A673 (cell line): ENCODE data around the gene MORN5. TPM values are rescaled to one million over a fixed set of nuclear protein-coding genes. Genes with fewer than 3 reads are reported as not detected.

ENCODE experiments used
- BruUV-seq: library from RNA; stranded (reverse); fragments of 400-500 nt; replicated peaks from 2 replicates; lab custom pipeline; 2021; lab: Mats Ljungman, UMichigan
- CTCF ChIA-PET: fragments of 300-600 bp; sonication (Branson Sonifier 250); formaldehyde crosslinking; loops from one replicate; lab custom pipeline; 2022; ENCODE audit warnings: antibody characterized with exemption; lab: Charles Lee
- POLR2A ChIA-PET: fragments of 300-600 bp; sonication (Branson Sonifier 250); formaldehyde crosslinking; loops from one replicate; lab custom pipeline; 2022; ENCODE audit warnings: antibody characterized with exemption; ENCODE audit not compliant: low non-redundant PET; lab: Charles Lee
- DNase-seq: peaks from one replicate; pipeline ENCODE4 v3.0.0-alpha.2; 2015; ENCODE audit warnings: low spot score
- H3K27ac ChIP-seq: fragments of 200-600 bp; sonication (generic); 2 replicates; pipeline ENCODE4 v1.5.1; 2016; ENCODE audit warnings: mixed run types, low read depth, mild to moderate bottlenecking, mixed read lengths, antibody characterized with exemption, low read length; ENCODE audit not compliant: poor library complexity, severe bottlenecking
- H3K27me3 ChIP-seq: fragments of 200-600 bp; sonication (generic); replicated peaks from 2 replicates; pipeline ENCODE4 v1.6.1; 2017; ENCODE audit warnings: mixed run types, low read depth, mild to moderate bottlenecking, mixed read lengths, antibody characterized with exemption, low read length; ENCODE audit not compliant: insufficient read depth, poor library complexity
- H3K36me3 ChIP-seq: fragments of 200-600 bp; sonication (generic); 2 replicates; pipeline ENCODE4 v1.6.1; 2016; ENCODE audit warnings: mixed run types, mild to moderate bottlenecking, mixed read lengths, antibody characterized with exemption, low read length; ENCODE audit not compliant: insufficient read depth, poor library complexity, severe bottlenecking
- H3K4me1 ChIP-seq: fragments of 200-600 bp; sonication (generic); 2 replicates; pipeline ENCODE4 v1.6.1; 2017; ENCODE audit warnings: mixed run types, mild to moderate bottlenecking, mixed read lengths, antibody characterized with exemption, low read length; ENCODE audit not compliant: insufficient read depth, poor library complexity, severe bottlenecking
- H3K4me3 ChIP-seq: fragments of 200-600 bp; sonication (generic); 2 replicates; pipeline ENCODE4 v1.5.1; 2016; ENCODE audit warnings: low read depth, mixed run types, mild to moderate bottlenecking, mixed read lengths, low read length; ENCODE audit not compliant: poor library complexity, severe bottlenecking
- H3K9me3 ChIP-seq: fragments of 200-600 bp; sonication (generic); 2 replicates; pipeline ENCODE4 v1.6.1; 2016; ENCODE audit warnings: mixed run types, low read depth, mild to moderate bottlenecking, mixed read lengths, antibody characterized with exemption, low read length; ENCODE audit not compliant: poor library complexity, severe bottlenecking
- EZH2 ChIP-seq: fragments of 200-600 bp; sonication (generic); IDR thresholded peaks from 2 replicates; pipeline ENCODE4 v1.6.1; 2017; ENCODE audit warnings: borderline replicate concordance, low read depth, mild to moderate bottlenecking, mixed read lengths, antibody characterized with exemption, low read length; ENCODE audit not compliant: poor library complexity, severe bottlenecking
- intact Hi-C: fragments of 100-400 bp; cut with micrococcal nuclease; formaldehyde crosslinking; loops from one replicate; pipeline ENCODE4 v1.10.0; 2022; ENCODE audit not compliant: unreplicated experiment
- total RNA-seq: library from RNA; stranded (reverse); gene quantifications from 2 replicates; pipeline ENCODE4 v1.2.3, GENCODE V29; 2021
- TF ChIP-seq, protein P1 (sequence below): fragments of 300-800, 200-600 bp; sonication (generic); conservative IDR thresholded peaks from 2 replicates; pipeline ENCODE4 v1.5.1; 2017; ENCODE audit warnings: low read depth, mild to moderate bottlenecking, antibody characterized with exemption, low read length, moderate library complexity, mixed read lengths

The MORN5 gene
- total RNA-seq, 1 experiment from 2014 or later = not detected

DNA sequence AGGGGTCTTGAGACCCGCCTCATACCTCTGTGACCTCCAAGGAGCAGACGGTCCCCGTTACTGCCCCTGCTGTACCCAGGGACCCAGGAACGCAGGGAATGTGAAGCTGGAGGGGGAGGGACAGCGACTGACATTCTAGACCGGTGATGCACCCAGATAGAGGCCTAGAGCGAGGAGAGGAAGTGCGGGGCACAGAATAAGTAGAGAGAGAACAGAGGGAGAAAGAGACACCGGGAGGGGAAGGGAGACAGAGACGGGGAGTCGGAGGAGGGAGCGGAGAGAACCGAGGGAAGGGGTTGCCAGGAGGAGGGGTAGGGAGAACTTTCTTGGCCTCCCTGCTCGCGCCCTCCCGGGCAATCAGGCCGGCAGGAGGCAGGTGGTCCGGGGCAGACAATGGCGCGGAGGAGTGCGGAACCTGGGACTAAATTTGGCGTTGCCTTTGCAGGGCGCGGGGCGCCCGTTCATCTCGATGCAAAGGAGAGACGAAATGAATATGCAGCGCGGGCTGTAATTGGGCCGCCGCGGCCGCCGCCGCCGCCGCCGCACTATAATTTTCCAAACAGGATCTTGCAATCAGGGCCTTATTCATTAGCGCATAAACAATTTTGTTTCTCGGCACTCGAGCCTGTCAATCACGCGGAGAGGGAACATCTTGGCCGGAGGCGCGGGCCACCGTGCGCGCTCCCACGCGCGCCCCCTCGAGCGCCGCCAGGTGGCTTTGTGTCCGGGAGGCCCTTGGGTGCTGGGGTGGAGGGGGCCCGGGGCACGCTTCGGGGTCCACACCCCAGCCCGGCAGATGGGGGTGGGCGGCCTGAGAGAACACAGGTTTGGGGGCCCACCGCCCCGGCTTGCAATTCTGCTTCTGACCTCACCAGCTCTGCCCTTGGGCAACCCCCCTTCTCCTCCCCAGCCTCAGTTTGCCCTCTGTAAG is 33.1 kb upstream of the MORN5 start:
- no peaks in the 10 kb centered on the region for H3K9me3 ChIP-seq
- intact Hi-C loops = no loop called here
- no TSS peak for BruUV-seq
- H3K4me3 ChIP-seq = peak overlapping the region; percentile 26
- H3K27ac ChIP-seq = no peak overlapping the region
- POLR2A ChIA-PET = interaction anchor here (0.7 kb wide), 1 partner anchor 227 kb away, joined by 3 read pairs; no protein-coding TSS in a partner anchor
- TF ChIP-seq EZH2 = no peak
- TF ChIP-seq, protein P1, sequence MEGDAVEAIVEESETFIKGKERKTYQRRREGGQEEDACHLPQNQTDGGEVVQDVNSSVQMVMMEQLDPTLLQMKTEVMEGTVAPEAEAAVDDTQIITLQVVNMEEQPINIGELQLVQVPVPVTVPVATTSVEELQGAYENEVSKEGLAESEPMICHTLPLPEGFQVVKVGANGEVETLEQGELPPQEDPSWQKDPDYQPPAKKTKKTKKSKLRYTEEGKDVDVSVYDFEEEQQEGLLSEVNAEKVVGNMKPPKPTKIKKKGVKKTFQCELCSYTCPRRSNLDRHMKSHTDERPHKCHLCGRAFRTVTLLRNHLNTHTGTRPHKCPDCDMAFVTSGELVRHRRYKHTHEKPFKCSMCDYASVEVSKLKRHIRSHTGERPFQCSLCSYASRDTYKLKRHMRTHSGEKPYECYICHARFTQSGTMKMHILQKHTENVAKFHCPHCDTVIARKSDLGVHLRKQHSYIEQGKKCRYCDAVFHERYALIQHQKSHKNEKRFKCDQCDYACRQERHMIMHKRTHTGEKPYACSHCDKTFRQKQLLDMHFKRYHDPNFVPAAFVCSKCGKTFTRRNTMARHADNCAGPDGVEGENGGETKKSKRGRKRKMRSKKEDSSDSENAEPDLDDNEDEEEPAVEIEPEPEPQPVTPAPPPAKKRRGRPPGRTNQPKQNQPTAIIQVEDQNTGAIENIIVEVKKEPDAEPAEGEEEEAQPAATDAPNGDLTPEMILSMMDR = peak; percentile 26; the same call in 1 of the 2 replicates
- H3K36me3 ChIP-seq = no peaks in the 10 kb centered on the region
- peaks cover 11% of the 10 kb centered on the region for H3K4me1 ChIP-seq
- no peak for DNase-seq
- peaks cover 11% of the 10 kb centered on the region for H3K27me3 ChIP-seq
- CTCF ChIA-PET = interaction anchor here (3.4 kb wide), 1 partner anchor 224 kb away, joined by 53 read pairs; no protein-coding TSS in a partner anchor

DNA sequence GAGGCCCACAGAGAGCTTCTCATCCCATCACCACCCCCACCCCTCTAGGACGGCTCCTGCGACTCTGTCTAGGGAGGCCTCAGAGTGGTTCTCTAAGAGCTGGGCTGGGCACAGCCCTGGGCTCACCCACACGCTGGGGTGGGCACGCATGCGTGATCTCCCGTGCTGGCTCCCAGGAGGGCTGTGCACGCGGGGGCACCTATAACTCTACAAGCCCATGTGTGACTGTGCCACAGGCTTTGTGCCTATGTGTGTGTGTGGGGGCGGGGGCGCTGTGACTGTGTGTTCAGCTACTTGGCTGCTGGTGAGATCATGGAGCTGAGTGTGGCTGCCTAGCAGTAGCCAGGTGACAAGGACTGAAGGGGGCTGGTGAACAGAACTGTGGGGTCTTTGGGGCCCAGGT is 32.3 kb upstream of the MORN5 start:
- Histone ChIP-seq H3K4me1 (peaks cover 16% of the 10 kb centered on the region), H3K27me3 (peaks cover 11% of the 10 kb centered on the region), H3K9me3 (no peaks in the 10 kb centered on the region), H3K4me3 (no peak overlapping the region), H3K27ac (no peak overlapping the region), H3K36me3 (no peaks in the 10 kb centered on the region)
- no TSS peak for BruUV-seq
- no peak for DNase-seq
- TF ChIP-seq, protein P1 = no peak
- TF ChIP-seq EZH2 = no peak
- ChIA-PET POLR2A (interaction anchor here (0.7 kb wide), 1 partner anchor 226 kb away, joined by 3 read pairs; no protein-coding TSS in a partner anchor), CTCF (interaction anchor here (0.5 to 3.4 kb wide), 4 partner anchors 217 to 687 kb away, joined by 3 to 53 read pairs (median 5); no protein-coding TSS in a partner anchor)
- intact Hi-C loops = no loop called here

DNA sequence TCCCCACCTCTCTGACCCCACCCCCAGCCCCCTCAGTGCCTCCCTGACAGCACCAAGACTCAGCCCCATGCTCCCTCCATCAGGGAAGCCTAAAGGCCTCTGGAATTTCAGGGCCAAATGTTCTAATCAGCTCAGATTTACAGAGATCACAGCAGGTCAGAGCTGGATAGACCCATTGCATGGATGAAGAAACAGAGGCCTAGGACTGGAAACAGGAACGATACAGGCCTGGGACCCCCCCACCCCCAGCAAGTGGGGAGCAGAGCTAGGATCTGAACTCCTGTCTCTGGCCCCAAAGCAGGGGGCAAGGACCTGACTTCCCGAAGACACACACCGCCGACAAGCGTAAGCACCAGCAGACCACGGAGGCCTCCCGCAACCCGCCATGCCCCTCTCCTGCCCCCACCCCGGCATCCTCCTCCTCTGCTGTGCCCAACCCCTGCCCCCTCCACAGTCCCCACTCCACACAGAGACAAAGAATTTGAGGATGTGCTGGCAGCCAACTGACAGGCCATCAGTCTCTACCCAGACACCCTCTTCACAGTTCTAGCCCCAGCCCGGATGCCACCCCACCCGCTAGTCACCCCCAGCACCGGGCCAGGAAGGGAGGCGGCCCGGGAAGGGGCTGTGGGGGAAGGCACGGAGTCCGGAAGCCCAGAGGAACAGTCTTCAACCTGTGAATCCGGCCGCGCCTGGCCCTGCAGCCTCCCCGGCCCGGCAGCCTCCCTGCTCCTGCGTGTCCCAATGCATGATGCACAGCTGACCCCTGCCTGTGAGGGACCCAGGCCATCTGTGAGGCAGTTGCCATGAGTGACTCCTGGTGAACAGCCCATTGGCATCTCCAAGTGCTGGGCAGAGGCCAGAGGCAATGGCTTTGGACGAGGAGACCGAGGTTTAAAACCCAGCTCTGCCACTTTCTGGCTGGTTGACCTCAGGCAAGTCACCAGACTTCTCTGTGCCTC is 31.4 kb upstream of the MORN5 start:
- ChIA-PET CTCF (no interaction called here), POLR2A (no interaction called here)
- peaks cover 11% of the 10 kb centered on the region for H3K27me3 ChIP-seq
- BruUV-seq = no TSS peak
- H3K27ac ChIP-seq = no peak overlapping the region
- no peaks in the 10 kb centered on the region for H3K9me3 ChIP-seq
- no peak for TF ChIP-seq EZH2
- TF ChIP-seq, protein P1 = no peak
- H3K36me3 ChIP-seq = no peaks in the 10 kb centered on the region
- H3K4me1 ChIP-seq = peaks cover 16% of the 10 kb centered on the region
- intact Hi-C loops = no loop called here
- H3K4me3 ChIP-seq = no peak overlapping the region
- DNase-seq = no peak
